ENCODE results near the gene OR8G1. TPM values are rescaled to one million over a fixed set of nuclear protein-coding genes. Genes with fewer than 3 reads are reported as not detected.

OR8G1 gene
- total RNA-seq = not detected in 2 replicates

DNA sequence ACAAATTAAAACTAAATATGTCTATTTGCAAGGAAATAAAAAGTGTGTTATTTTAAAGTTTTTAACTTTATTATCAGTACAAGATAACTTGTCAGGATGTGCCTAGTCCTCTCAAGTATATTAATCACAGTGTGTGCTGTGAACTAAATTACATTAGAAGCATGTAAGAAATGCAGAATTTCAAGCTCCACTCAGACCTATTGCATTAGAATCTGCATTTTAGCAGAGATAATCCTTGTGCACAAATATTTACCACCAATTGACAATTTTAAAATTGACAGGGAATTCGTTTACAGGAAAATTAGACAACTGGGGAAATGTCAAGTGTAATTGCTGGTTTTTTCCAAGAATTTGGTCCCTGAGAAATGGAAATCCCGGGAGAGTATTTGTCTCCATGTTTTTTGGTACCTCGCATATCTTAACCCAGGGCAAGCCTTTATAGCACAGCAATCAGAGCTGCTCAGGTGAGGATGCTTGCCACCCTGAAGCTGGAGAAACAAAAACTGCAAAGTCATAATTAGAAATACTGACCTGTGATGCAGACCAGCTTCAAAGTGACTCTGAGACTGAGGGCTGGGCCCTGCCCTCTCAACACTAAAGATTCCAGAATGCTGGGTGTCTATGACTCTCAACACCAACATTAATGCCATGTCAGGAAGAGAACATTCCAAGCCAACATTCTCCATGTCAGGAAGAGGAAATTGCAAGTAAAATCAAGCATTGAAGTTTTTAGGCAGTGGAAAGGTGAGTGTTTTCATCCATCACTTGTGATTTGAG lies at the start of gene OR8G1:
TSS of gene OR8G1 (plus strand) at position 475 of the 777 bp plus-strand sequence. CDS start 8,581 bp downstream, outside the sequence.

GRCh38 chr11:124256076-124256475 lies 15.2 kb downstream of the OR8G1 start, which contains the start of gene OR8G5:
OR8G5 (plus strand) TSS chr11:124256376; CDS start chr11:124264932, 8,556 bp downstream.

Other genes with a start within 250 kb of the OR8G1 start
- not detected in 2 replicates for gene OR10G6, start 245.9 kb upstream of the OR8G1 start, total RNA-seq
- gene OR10G4, start 228.1 kb upstream of the OR8G1 start, total RNA-seq = not detected in 2 replicates
- not detected in 2 replicates for gene OR10G9, start 218.1 kb upstream of the OR8G1 start, total RNA-seq
- not detected in 2 replicates for gene OR10G8, start 214.3 kb upstream of the OR8G1 start, total RNA-seq
- gene OR10G7, start 199.8 kb upstream of the OR8G1 start, total RNA-seq = not detected in 2 replicates
- 16.1 and 25.1 TPM in 2 replicates for gene VWA5A, start 125.6 kb upstream of the OR8G1 start, total RNA-seq
- gene OR10D3, start 57.8 kb upstream of the OR8G1 start, total RNA-seq = not detected in 2 replicates
- not detected in 2 replicates for gene OR8G5, start 15.3 kb downstream of the OR8G1 start, total RNA-seq
- gene OR8D1, start 72.9 kb downstream of the OR8G1 start, total RNA-seq = not detected in 2 replicates
- not detected in 2 replicates for gene OR8D2, start 79.1 kb downstream of the OR8G1 start, total RNA-seq
- not detected in 2 replicates for gene OR8B2, start 143.4 kb downstream of the OR8G1 start, total RNA-seq
- not detected in 2 replicates for gene OR8B3, start 157.9 kb downstream of the OR8G1 start, total RNA-seq
- not detected in 2 replicates for gene OR8B4, start 183.8 kb downstream of the OR8G1 start, total RNA-seq
- gene OR8B8, start 204.6 kb downstream of the OR8G1 start, total RNA-seq = not detected in 2 replicates